PC-9 (cell line): ENCODE measurements around the gene RASSF10.

Source experiments
- CTCF ChIP-seq: fragments of 200-600 bp; sonication (generic); conservative IDR thresholded peaks from 2 replicates; pipeline ENCODE4 v1.6.1; 2017; ENCODE audit warnings: mixed run types, antibody characterized with exemption, mild to moderate bottlenecking, moderate library complexity
- EZH2 ChIP-seq: fragments of 200-600 bp; sonication (generic); IDR thresholded peaks from 2 replicates; pipeline ENCODE4 v1.8.0; 2017; ENCODE audit warnings: antibody characterized with exemption, low read depth

GRCh38 chr11:13013054-13013488 is 4.0 kb downstream of the RASSF10 start:
- TF ChIP-seq CTCF (no peak), EZH2 (no peak)
